Progenitor cell of endocrine pancreas (in vitro differentiated cells): ENCODE data around the gene P4HA1. TPM values are rescaled to one million over a fixed set of nuclear protein-coding genes. Genes with fewer than 3 reads are reported as not detected.

ENCODE experiments used
- DNase-seq: peaks from one replicate; pipeline ENCODE4 v3.0.0; 2021; ENCODE audit warnings: low spot score; ENCODE audit not compliant: unreplicated experiment
- H3K27ac Mint-ChIP-seq: 2 replicates; pipeline ENCODE4 v1.8.0; 2021; ENCODE audit warnings: mild to moderate bottlenecking, moderate library complexity, mixed read lengths
- H3K27me3 Mint-ChIP-seq: 2 replicates; pipeline ENCODE4 v1.8.0; 2021; ENCODE audit warnings: mixed read lengths
- H3K36me3 Mint-ChIP-seq: 2 replicates; pipeline ENCODE4 v1.8.0; 2022; ENCODE audit warnings: mixed read lengths; ENCODE audit not compliant: insufficient read depth
- H3K4me1 Mint-ChIP-seq: 2 replicates; pipeline ENCODE4 v1.8.0; 2021; ENCODE audit warnings: low read depth, mixed read lengths
- H3K4me3 Mint-ChIP-seq: 2 replicates; pipeline ENCODE4 v1.8.0; 2021; ENCODE audit warnings: low read depth, mild to moderate bottlenecking, moderate library complexity, mixed read lengths
- H3K9me3 Mint-ChIP-seq: 2 replicates; pipeline ENCODE4 v1.8.0; 2021; ENCODE audit warnings: low read depth, mixed read lengths
- total RNA-seq: library from RNA; stranded (reverse); gene quantifications from 2 replicates; pipeline ENCODE4 v1.2.1, GENCODE V29; 2021
- TF ChIP-seq, protein P1 (sequence below): fragments of 200-600 bp; sonication (generic); IDR thresholded peaks from one replicate; pipeline ENCODE4 v1.5.0; 2021; ENCODE audit warnings: antibody characterized with exemption, mild to moderate bottlenecking; ENCODE audit not compliant: unreplicated experiment

The P4HA1 gene
- total RNA-seq, 1 donor from 2014 or later: 25.4 TPM

DNA sequence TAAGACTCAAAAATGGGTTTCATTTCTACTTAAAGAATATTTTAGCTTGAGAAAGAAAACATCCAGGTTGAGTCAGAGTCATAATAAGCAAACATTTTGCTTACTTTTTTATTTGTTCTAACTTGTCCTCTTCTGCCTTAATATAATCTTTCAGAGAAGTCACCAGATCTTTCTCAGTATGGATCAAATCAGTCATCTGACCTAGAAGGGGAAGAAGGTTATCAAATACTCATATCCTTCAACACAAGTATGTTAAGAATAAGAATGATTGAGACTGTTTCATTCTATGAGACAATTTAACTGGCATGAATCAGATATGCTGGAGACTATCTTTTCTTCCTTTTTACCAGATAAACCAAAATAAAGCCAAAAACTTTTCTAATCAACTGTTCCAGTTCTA, 23.0 kb downstream of the P4HA1 start:
- no peak overlapping the region for H3K4me3 Mint-ChIP-seq

GRCh38 chr10:73065441-73065840, 31.2 kb downstream of the P4HA1 start:
- DNase-seq: no peak
- Mint-ChIP-seq H3K4me3 (no peak overlapping the region), H3K27me3 (no peaks in the 10 kb centered on the region), H3K9me3 (no peaks in the 10 kb centered on the region), H3K36me3 (peaks cover 6% of the 10 kb centered on the region), H3K4me1 (no peaks in the 10 kb centered on the region), H3K27ac (no peak overlapping the region)
- TF ChIP-seq, protein P1, sequence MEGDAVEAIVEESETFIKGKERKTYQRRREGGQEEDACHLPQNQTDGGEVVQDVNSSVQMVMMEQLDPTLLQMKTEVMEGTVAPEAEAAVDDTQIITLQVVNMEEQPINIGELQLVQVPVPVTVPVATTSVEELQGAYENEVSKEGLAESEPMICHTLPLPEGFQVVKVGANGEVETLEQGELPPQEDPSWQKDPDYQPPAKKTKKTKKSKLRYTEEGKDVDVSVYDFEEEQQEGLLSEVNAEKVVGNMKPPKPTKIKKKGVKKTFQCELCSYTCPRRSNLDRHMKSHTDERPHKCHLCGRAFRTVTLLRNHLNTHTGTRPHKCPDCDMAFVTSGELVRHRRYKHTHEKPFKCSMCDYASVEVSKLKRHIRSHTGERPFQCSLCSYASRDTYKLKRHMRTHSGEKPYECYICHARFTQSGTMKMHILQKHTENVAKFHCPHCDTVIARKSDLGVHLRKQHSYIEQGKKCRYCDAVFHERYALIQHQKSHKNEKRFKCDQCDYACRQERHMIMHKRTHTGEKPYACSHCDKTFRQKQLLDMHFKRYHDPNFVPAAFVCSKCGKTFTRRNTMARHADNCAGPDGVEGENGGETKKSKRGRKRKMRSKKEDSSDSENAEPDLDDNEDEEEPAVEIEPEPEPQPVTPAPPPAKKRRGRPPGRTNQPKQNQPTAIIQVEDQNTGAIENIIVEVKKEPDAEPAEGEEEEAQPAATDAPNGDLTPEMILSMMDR: no peak

More for the DNA sequence above, 23.0 kb downstream of the P4HA1 start:
- peaks cover 10% of the 10 kb centered on the region for H3K36me3 Mint-ChIP-seq
- no peak for DNase-seq
- TF ChIP-seq, protein P1: no peak
- H3K4me1 Mint-ChIP-seq: no peaks in the 10 kb centered on the region
- H3K27me3 Mint-ChIP-seq: no peaks in the 10 kb centered on the region
- no peak overlapping the region for H3K27ac Mint-ChIP-seq
- no peaks in the 10 kb centered on the region for H3K9me3 Mint-ChIP-seq

GRCh38 chr10:73061743-73062142, 34.9 kb downstream of the P4HA1 start:
- H3K4me3 Mint-ChIP-seq: no peak overlapping the region
- no peak for DNase-seq
- H3K27ac Mint-ChIP-seq: no peak overlapping the region
- TF ChIP-seq, protein P1: no peak
- H3K4me1 Mint-ChIP-seq: no peaks in the 10 kb centered on the region
- H3K27me3 Mint-ChIP-seq: no peaks in the 10 kb centered on the region
- H3K36me3 Mint-ChIP-seq: peaks cover 2% of the 10 kb centered on the region
- H3K9me3 Mint-ChIP-seq: no peaks in the 10 kb centered on the region

- TF ChIP-seq, protein P1: peak; percentile 64
- no peaks in the 10 kb centered on the region for H3K9me3 Mint-ChIP-seq
- no peak for DNase-seq
- no peak overlapping the region for H3K4me3 Mint-ChIP-seq
- peaks cover 2% of the 10 kb centered on the region for H3K36me3 Mint-ChIP-seq
- H3K27ac Mint-ChIP-seq: no peak overlapping the region
- H3K4me1 Mint-ChIP-seq: no peaks in the 10 kb centered on the region
- H3K27me3 Mint-ChIP-seq: no peaks in the 10 kb centered on the region
Observed at GRCh38 chr10:73060738-73061635, 35.7 kb downstream of the P4HA1 start.

DNA sequence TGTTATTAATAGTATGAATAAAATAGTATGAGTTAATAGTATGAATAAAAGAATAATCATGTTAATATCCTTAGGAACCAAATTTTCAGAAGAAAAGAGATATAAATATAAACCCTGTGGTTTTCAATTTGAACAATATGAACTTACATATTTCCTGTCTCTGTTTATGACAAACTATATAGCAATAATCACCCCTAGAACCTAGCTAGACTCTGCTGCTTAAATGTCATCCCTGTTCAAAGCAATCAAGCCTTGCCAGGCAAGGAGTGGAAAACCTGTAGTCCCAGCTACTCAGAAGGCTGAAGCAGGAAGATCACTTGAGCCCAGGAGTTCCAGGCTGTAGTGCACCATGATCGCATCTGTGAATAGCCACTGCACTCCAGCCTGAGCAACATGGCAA, 36.5 kb downstream of the P4HA1 start:
- no peaks in the 10 kb centered on the region for H3K27me3 Mint-ChIP-seq
- H3K9me3 Mint-ChIP-seq: no peaks in the 10 kb centered on the region
- H3K36me3 Mint-ChIP-seq: peaks cover 2% of the 10 kb centered on the region
- H3K4me3 Mint-ChIP-seq: no peak overlapping the region
- TF ChIP-seq, protein P1: no peak
- DNase-seq: no peak
- no peak overlapping the region for H3K27ac Mint-ChIP-seq
- H3K4me1 Mint-ChIP-seq: no peaks in the 10 kb centered on the region
